Breast epithelium (tissue), 4 donors: ENCODE data around the gene SEC24A. TPM values are rescaled to one million over a fixed set of nuclear protein-coding genes. Genes with fewer than 3 reads are reported as not detected.
"Not testable (repeated sequence)": the region's sequence is repeated elsewhere in the genome, so short reads cannot be mapped to it uniquely, and the experiment has no call there.

ENCODE experiments used
- DNase-seq, 2 donors: peaks; one replicate each; pipeline ENCODE4 v3.0.0-alpha.2; 2019; ENCODE audit warnings: low spot score in 2 of 2
- H3K27ac ChIP-seq, 2 donors: fragments of 200-600 bp; sonication (generic) in 1 of 2; one replicate each; pipeline ENCODE4 v1.5.1; 2016 to 2019; ENCODE audit warnings: mild to moderate bottlenecking in 1 of 2
- H3K27me3 ChIP-seq, 2 donors: fragments of 200-600 bp; sonication (generic) in 1 of 2; one replicate each; pipeline versions ENCODE4 v1.5.1 to v1.6.0; 2017 to 2019; ENCODE audit warnings: control low read depth in 1 of 2, mild to moderate bottlenecking in 1 of 2
- H3K36me3 ChIP-seq: fragments of 200-600 bp; one replicate; pipeline ENCODE4 v1.5.1; 2019
- H3K4me1 ChIP-seq, 2 donors: fragments of 200-600 bp; sonication (generic); one replicate each; pipeline ENCODE4 v1.5.1; 2016 to 2019; ENCODE audit warnings: control low read depth in 1 of 2
- H3K4me3 ChIP-seq, 3 donors: fragments of 200-600 bp; sonication (generic); 1 replicate in 2 of 3; 2 replicates in 1 of 3; pipeline ENCODE4 v1.5.1; 2016 to 2019; ENCODE audit warnings: mild to moderate bottlenecking in 3 of 3, moderate library complexity in 2 of 3
- H3K9me3 ChIP-seq, 2 donors: fragments of 200-600 bp; sonication (generic) in 1 of 2; one replicate each; pipeline ENCODE4 v1.5.1; 2016 to 2019; ENCODE audit warnings: control low read depth in 1 of 2
- CTCF ChIP-seq, 3 donors: fragments of 450-650 bp; IDR thresholded peaks; one replicate each; pipeline ENCODE4 v1.5.1; 2016 to 2017; ENCODE audit warnings: antibody characterized with exemption in 3 of 3, mild to moderate bottlenecking in 3 of 3, moderate library complexity in 3 of 3
- POLR2A ChIP-seq: fragments of 450-650 bp; IDR thresholded peaks from one replicate; pipeline ENCODE4 v1.6.1; 2016; ENCODE audit warnings: antibody characterized with exemption, mild to moderate bottlenecking, moderate library complexity
- POLR2AphosphoS5 ChIP-seq, 3 donors: sonication (generic); formaldehyde crosslinking; IDR thresholded peaks; one replicate each; pipeline ENCODE4 v1.6.1; 2017; ENCODE audit warnings: antibody characterized with exemption in 3 of 3
- intact Hi-C: fragments of 100-400 bp; cut with DNase I; formaldehyde crosslinking; loops from one replicate; pipeline ENCODE4 v1.15.1; 2023; ENCODE audit warnings: low total_unique reads
- total RNA-seq, 3 donors: library from RNA; depleted of rRNA; stranded (reverse); fragments of >200 nt; gene quantifications; one replicate each; pipeline ENCODE4 v1.1.0, GENCODE V29; 2016

SEC24A gene
- total RNA-seq, 3 donors from 2014 or later, result 15.0 to 25.0 (median 21.6) TPM

GRCh38 chr5:134714120-134714519 is 65.5 kb downstream of the SEC24A start:
- intact Hi-C loops, result no loop called here
- no peaks in the 10 kb centered on the region for H3K9me3 ChIP-seq
- H3K27me3 ChIP-seq, result no peaks in the 10 kb centered on the region
- TF ChIP-seq POLR2AphosphoS5 (IDR thresholded peaks at IDR 0.05) (no peak), POLR2A (no peak), CTCF (IDR thresholded peaks at IDR 0.05) (no peak)
- no peaks in the 10 kb centered on the region for H3K36me3 ChIP-seq
- no peak overlapping the region for H3K4me3 ChIP-seq
- H3K27ac ChIP-seq, result no peak overlapping the region
- no peak for DNase-seq
- no peaks in the 10 kb centered on the region for H3K4me1 ChIP-seq

GRCh38 chr5:134714541-134714940 is 66.0 kb downstream of the SEC24A start:
- intact Hi-C loops, result no loop called here
- no peaks in the 10 kb centered on the region for H3K36me3 ChIP-seq

GRCh38 chr5:134715466-134715865 is 66.9 kb downstream of the SEC24A start:
- H3K9me3 ChIP-seq, H3K27ac ChIP-seq, DNase-seq, H3K27me3 ChIP-seq, H3K4me3 ChIP-seq, intact Hi-C loops, H3K36me3 ChIP-seq, H3K4me1 ChIP-seq: not testable (repeated sequence)

More at GRCh38 chr5:134714541-134714940, 66.0 kb downstream of the SEC24A start:
- H3K4me3 ChIP-seq, result no peak overlapping the region
- no peak for TF ChIP-seq POLR2AphosphoS5 (IDR thresholded peaks at IDR 0.05)
- no peak for TF ChIP-seq CTCF (IDR thresholded peaks at IDR 0.05)
- TF ChIP-seq POLR2A, result no peak
- no peak for DNase-seq
- no peaks in the 10 kb centered on the region for H3K9me3 ChIP-seq
- no peaks in the 10 kb centered on the region for H3K27me3 ChIP-seq
- no peaks in the 10 kb centered on the region for H3K4me1 ChIP-seq
- no peak overlapping the region for H3K27ac ChIP-seq

GRCh38 chr5:134724872-134725271 is 76.3 kb downstream of the SEC24A start:
- no peak for DNase-seq
- H3K4me1 ChIP-seq, result no peaks in the 10 kb centered on the region
- H3K27ac ChIP-seq, result no peak overlapping the region
- H3K27me3 ChIP-seq, result no peaks in the 10 kb centered on the region
- TF ChIP-seq POLR2A, result no peak
- no peak for TF ChIP-seq CTCF (IDR thresholded peaks at IDR 0.05)
- no peak for TF ChIP-seq POLR2AphosphoS5 (IDR thresholded peaks at IDR 0.05)
- peaks cover 5% of the 10 kb centered on the region for H3K36me3 ChIP-seq
- no peak overlapping the region for H3K4me3 ChIP-seq
- intact Hi-C loops, result no loop called here
- H3K9me3 ChIP-seq, result no peaks in the 10 kb centered on the region

GRCh38 chr5:134732819-134733218 is 84.2 kb downstream of the SEC24A start:
- H3K4me3 ChIP-seq, result no peak overlapping the region
- H3K36me3 ChIP-seq, result no peaks in the 10 kb centered on the region
- no peak for TF ChIP-seq CTCF (IDR thresholded peaks at IDR 0.05)
- no peak for TF ChIP-seq POLR2A
- no peak for TF ChIP-seq POLR2AphosphoS5 (IDR thresholded peaks at IDR 0.05)
- H3K4me1 ChIP-seq, result no peaks in the 10 kb centered on the region
- H3K27me3 ChIP-seq, result no peaks in the 10 kb centered on the region
- no peak for DNase-seq
- H3K27ac ChIP-seq, result no peak overlapping the region
- no peaks in the 10 kb centered on the region for H3K9me3 ChIP-seq
- intact Hi-C loops, result no loop called here

- no peaks in the 10 kb centered on the region for H3K9me3 ChIP-seq
- peaks cover 4 to 6% of the 10 kb centered on the region in 2 donors for H3K4me1 ChIP-seq
- H3K4me3 ChIP-seq, result no peak overlapping the region
- no peak for DNase-seq
- intact Hi-C loops, result no loop called here
- H3K36me3 ChIP-seq, result no peaks in the 10 kb centered on the region
- no peak for TF ChIP-seq POLR2AphosphoS5 (IDR thresholded peaks at IDR 0.05)
- TF ChIP-seq POLR2A, result no peak
- no peak for TF ChIP-seq CTCF (IDR thresholded peaks at IDR 0.05)
- H3K27ac ChIP-seq, result no peak overlapping the region
- no peaks in the 10 kb centered on the region for H3K27me3 ChIP-seq
These were observed 86.7 kb downstream of the SEC24A start for GRCh38 chr5:134735243-134735642.
